ENCODE results near the gene MAD1L1.

- no peak for TF ChIP-seq CTCF (IDR thresholded peaks at IDR 0.05; ENCODE audit: low read depth, low read length, poor library complexity, severe bottlenecking)
- no peak for TF ChIP-seq EZH2phosphoT487 (IDR thresholded peaks at IDR 0.05; ENCODE audit: borderline replicate concordance, low read length)
Measured at GRCh38 chr7:1950066-1950451, 282.7 kb downstream of the MAD1L1 start.
